A673 (cell line): ENCODE results near the gene HELT. TPM values are rescaled to one million over a fixed set of nuclear protein-coding genes. Genes with fewer than 3 reads are reported as not detected.

Source experiments
- BruUV-seq: library from RNA; stranded (reverse); fragments of 400-500 nt; replicated peaks from 2 replicates; lab custom pipeline; 2021; lab: Mats Ljungman, UMichigan
- CTCF ChIA-PET: fragments of 300-600 bp; sonication (Branson Sonifier 250); formaldehyde crosslinking; loops from one replicate; lab custom pipeline; 2022; ENCODE audit warnings: antibody characterized with exemption; lab: Charles Lee
- POLR2A ChIA-PET: fragments of 300-600 bp; sonication (Branson Sonifier 250); formaldehyde crosslinking; loops from one replicate; lab custom pipeline; 2022; ENCODE audit warnings: antibody characterized with exemption; ENCODE audit not compliant: low non-redundant PET; lab: Charles Lee
- DNase-seq: peaks from one replicate; pipeline ENCODE4 v3.0.0-alpha.2; 2015; ENCODE audit warnings: low spot score
- H3K27ac ChIP-seq: fragments of 200-600 bp; sonication (generic); 2 replicates; pipeline ENCODE4 v1.5.1; 2016; ENCODE audit warnings: mixed run types, low read depth, mild to moderate bottlenecking, mixed read lengths, antibody characterized with exemption, low read length; ENCODE audit not compliant: poor library complexity, severe bottlenecking
- H3K27me3 ChIP-seq: fragments of 200-600 bp; sonication (generic); replicated peaks from 2 replicates; pipeline ENCODE4 v1.6.1; 2017; ENCODE audit warnings: mixed run types, low read depth, mild to moderate bottlenecking, mixed read lengths, antibody characterized with exemption, low read length; ENCODE audit not compliant: insufficient read depth, poor library complexity
- H3K36me3 ChIP-seq: fragments of 200-600 bp; sonication (generic); 2 replicates; pipeline ENCODE4 v1.6.1; 2016; ENCODE audit warnings: mixed run types, mild to moderate bottlenecking, mixed read lengths, antibody characterized with exemption, low read length; ENCODE audit not compliant: insufficient read depth, poor library complexity, severe bottlenecking
- H3K4me1 ChIP-seq: fragments of 200-600 bp; sonication (generic); 2 replicates; pipeline ENCODE4 v1.6.1; 2017; ENCODE audit warnings: mixed run types, mild to moderate bottlenecking, mixed read lengths, antibody characterized with exemption, low read length; ENCODE audit not compliant: insufficient read depth, poor library complexity, severe bottlenecking
- H3K4me3 ChIP-seq: fragments of 200-600 bp; sonication (generic); 2 replicates; pipeline ENCODE4 v1.5.1; 2016; ENCODE audit warnings: low read depth, mixed run types, mild to moderate bottlenecking, mixed read lengths, low read length; ENCODE audit not compliant: poor library complexity, severe bottlenecking
- H3K9me3 ChIP-seq: fragments of 200-600 bp; sonication (generic); 2 replicates; pipeline ENCODE4 v1.6.1; 2016; ENCODE audit warnings: mixed run types, low read depth, mild to moderate bottlenecking, mixed read lengths, antibody characterized with exemption, low read length; ENCODE audit not compliant: poor library complexity, severe bottlenecking
- EZH2 ChIP-seq: fragments of 200-600 bp; sonication (generic); IDR thresholded peaks from 2 replicates; pipeline ENCODE4 v1.6.1; 2017; ENCODE audit warnings: borderline replicate concordance, low read depth, mild to moderate bottlenecking, mixed read lengths, antibody characterized with exemption, low read length; ENCODE audit not compliant: poor library complexity, severe bottlenecking
- intact Hi-C: fragments of 100-400 bp; cut with micrococcal nuclease; formaldehyde crosslinking; loops from one replicate; pipeline ENCODE4 v1.10.0; 2022; ENCODE audit not compliant: unreplicated experiment
- total RNA-seq: library from RNA; stranded (reverse); gene quantifications from 2 replicates; pipeline ENCODE4 v1.2.3, GENCODE V29; 2021
- TF ChIP-seq, protein P1 (sequence below): fragments of 300-800, 200-600 bp; sonication (generic); conservative IDR thresholded peaks from 2 replicates; pipeline ENCODE4 v1.5.1; 2017; ENCODE audit warnings: low read depth, mild to moderate bottlenecking, antibody characterized with exemption, low read length, moderate library complexity, mixed read lengths

The HELT gene
- total RNA-seq, 1 experiment from 2014 or later = not detected

DNA sequence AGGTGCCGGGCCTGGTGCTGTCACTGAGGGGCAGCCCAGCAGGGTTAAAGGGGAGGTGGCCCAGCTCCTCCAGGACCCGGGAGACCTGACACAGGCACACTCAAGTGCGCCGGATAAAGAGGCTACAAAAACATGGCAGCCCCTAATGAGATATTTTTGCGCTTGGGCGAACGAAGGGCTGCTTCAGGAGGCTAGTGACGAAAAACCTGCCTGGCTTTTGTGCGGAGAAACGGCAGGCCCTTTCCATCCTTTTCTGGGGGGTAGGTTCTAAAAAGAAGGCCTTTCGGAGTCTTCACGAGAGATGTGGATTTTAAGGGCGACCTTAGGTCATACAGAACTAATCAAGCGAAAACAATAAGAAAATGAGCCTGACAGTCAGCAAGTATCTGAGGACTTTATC lies 35.5 kb downstream of the HELT start:
- Histone ChIP-seq H3K36me3 (no peaks in the 10 kb centered on the region), H3K27ac (no peak overlapping the region), H3K27me3 (no peaks in the 10 kb centered on the region), H3K4me3 (no peak overlapping the region), H3K4me1 (no peaks in the 10 kb centered on the region), H3K9me3 (no peaks in the 10 kb centered on the region)
- intact Hi-C loops = no loop called here
- no peak for DNase-seq
- BruUV-seq = no TSS peak
- ChIA-PET CTCF (no interaction called here), POLR2A (no interaction called here)
- TF ChIP-seq, protein P1, sequence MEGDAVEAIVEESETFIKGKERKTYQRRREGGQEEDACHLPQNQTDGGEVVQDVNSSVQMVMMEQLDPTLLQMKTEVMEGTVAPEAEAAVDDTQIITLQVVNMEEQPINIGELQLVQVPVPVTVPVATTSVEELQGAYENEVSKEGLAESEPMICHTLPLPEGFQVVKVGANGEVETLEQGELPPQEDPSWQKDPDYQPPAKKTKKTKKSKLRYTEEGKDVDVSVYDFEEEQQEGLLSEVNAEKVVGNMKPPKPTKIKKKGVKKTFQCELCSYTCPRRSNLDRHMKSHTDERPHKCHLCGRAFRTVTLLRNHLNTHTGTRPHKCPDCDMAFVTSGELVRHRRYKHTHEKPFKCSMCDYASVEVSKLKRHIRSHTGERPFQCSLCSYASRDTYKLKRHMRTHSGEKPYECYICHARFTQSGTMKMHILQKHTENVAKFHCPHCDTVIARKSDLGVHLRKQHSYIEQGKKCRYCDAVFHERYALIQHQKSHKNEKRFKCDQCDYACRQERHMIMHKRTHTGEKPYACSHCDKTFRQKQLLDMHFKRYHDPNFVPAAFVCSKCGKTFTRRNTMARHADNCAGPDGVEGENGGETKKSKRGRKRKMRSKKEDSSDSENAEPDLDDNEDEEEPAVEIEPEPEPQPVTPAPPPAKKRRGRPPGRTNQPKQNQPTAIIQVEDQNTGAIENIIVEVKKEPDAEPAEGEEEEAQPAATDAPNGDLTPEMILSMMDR = no peak
- TF ChIP-seq EZH2 = no peak

DNA sequence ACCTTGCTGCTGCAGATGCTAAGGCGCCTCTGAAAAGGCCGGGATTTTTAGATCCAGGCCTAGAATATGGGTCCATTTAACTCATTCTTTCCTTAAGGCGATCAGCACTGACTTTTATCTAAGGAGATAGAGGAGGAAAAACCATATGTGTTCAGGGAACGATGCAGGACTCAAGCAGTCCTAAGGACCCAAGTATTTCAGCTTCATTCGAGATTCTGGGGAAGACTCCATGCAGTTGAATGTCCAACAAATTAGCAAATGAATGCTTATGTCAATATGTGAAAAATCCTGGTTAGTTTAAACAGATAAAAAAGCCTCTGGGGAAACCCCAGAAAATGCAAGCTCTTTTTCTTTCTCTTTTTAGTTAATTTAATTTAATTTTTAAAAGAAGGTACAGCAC lies 36.0 kb downstream of the HELT start:
- H3K27ac ChIP-seq = no peak overlapping the region
- no peaks in the 10 kb centered on the region for H3K4me1 ChIP-seq
- no peak for TF ChIP-seq EZH2
- TF ChIP-seq, protein P1 = no peak
- no peak overlapping the region for H3K4me3 ChIP-seq
- BruUV-seq = no TSS peak
- no peaks in the 10 kb centered on the region for H3K9me3 ChIP-seq
- intact Hi-C loops = no loop called here
- H3K36me3 ChIP-seq = no peaks in the 10 kb centered on the region
- no peaks in the 10 kb centered on the region for H3K27me3 ChIP-seq
- DNase-seq = no peak
- ChIA-PET POLR2A (no interaction called here), CTCF (no interaction called here)

DNA sequence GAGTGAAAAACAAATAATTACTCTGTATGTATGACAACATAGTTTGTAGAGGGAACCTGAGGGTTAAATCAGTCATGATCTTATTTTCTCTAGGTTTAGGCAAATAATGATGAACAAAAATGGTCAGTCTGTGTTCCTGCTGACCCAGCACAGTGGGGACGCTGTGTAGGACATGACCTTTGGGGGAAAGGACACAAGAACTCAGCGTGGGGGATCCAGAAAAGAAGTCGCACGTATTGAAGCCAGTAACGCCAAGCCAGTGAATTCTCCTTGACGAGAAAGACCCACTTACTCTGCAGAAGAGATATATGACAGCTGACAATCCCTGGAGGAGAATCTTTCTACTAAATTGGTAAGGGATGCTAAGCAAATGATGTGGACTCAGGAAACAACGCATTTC lies 36.6 kb downstream of the HELT start:
- intact Hi-C loops = no loop called here
- Histone ChIP-seq H3K27ac (no peak overlapping the region), H3K4me3 (no peak overlapping the region), H3K36me3 (no peaks in the 10 kb centered on the region), H3K4me1 (no peaks in the 10 kb centered on the region), H3K9me3 (no peaks in the 10 kb centered on the region), H3K27me3 (no peaks in the 10 kb centered on the region)
- TF ChIP-seq, protein P1 = no peak
- TF ChIP-seq EZH2 = no peak
- DNase-seq = no peak
- no TSS peak for BruUV-seq
- POLR2A ChIA-PET = no interaction called here
- CTCF ChIA-PET = no interaction called here
